Measurements from ENCODE around the gene SLC6A18.

SLC6A18 gene

GRCh38 chr5:1254196-1254595, 29.0 kb downstream of the SLC6A18 start:
- H3K4me3 ChIP-seq (ENCODE audit: low read depth, low read length) = no peak overlapping the region
- DNase-seq (ENCODE audit: low read depth) = no peak
- TF ChIP-seq CTCF (conservative IDR thresholded peaks at IDR 0.05; ENCODE audit: low read depth, low read length) = no peak

- H3K4me3 ChIP-seq (ENCODE audit: low read depth, low read length) = no peak overlapping the region
- TF ChIP-seq CTCF (conservative IDR thresholded peaks at IDR 0.05; ENCODE audit: low read depth, low read length) = no peak
- no peak for DNase-seq (ENCODE audit: low read depth)
Observed at GRCh38 chr5:1255081-1255561, 29.9 kb downstream of the SLC6A18 start.

GRCh38 chr5:1256776-1257175, 31.6 kb downstream of the SLC6A18 start:
- H3K4me3 ChIP-seq (ENCODE audit: low read depth, low read length) = no peak overlapping the region
- no peak for DNase-seq (ENCODE audit: low read depth)
- no peak for TF ChIP-seq CTCF (conservative IDR thresholded peaks at IDR 0.05; ENCODE audit: low read depth, low read length)

GRCh38 chr5:1257363-1257762, 32.2 kb downstream of the SLC6A18 start:
- DNase-seq (ENCODE audit: low read depth) = no peak
- H3K4me3 ChIP-seq (ENCODE audit: low read depth, low read length) = no peak overlapping the region
- no peak for TF ChIP-seq CTCF (conservative IDR thresholded peaks at IDR 0.05; ENCODE audit: low read depth, low read length)

- no peak for DNase-seq (ENCODE audit: low read depth)
- no peak overlapping the region for H3K4me3 ChIP-seq (ENCODE audit: low read depth, low read length)
- TF ChIP-seq CTCF (conservative IDR thresholded peaks at IDR 0.05; ENCODE audit: low read depth, low read length) = no peak
Observed at GRCh38 chr5:1257841-1258240, 32.7 kb downstream of the SLC6A18 start.

- no peak overlapping the region for H3K4me3 ChIP-seq (ENCODE audit: low read depth, low read length)
- DNase-seq (ENCODE audit: low read depth) = no peak
- no peak for TF ChIP-seq CTCF (conservative IDR thresholded peaks at IDR 0.05; ENCODE audit: low read depth, low read length)
Observed at GRCh38 chr5:1259806-1260480, 34.8 kb downstream of the SLC6A18 start.

GRCh38 chr5:1261643-1262042, 36.5 kb downstream of the SLC6A18 start:
- no peak for TF ChIP-seq CTCF (conservative IDR thresholded peaks at IDR 0.05; ENCODE audit: low read depth, low read length)
- no peak for DNase-seq (ENCODE audit: low read depth)
- no peak overlapping the region for H3K4me3 ChIP-seq (ENCODE audit: low read depth, low read length)

Measured in choroid plexus epithelial cell (primary cell).